GM12878 (cell line): ENCODE measurements around the gene PRCP.

Source experiments
- CBFB ChIP-seq: IDR thresholded peaks from 2 replicates; pipeline ENCODE4 v1.6.1; 2016; ENCODE audit warnings: antibody characterized with exemption, low read depth
- CBX3 ChIP-seq: fragments of 200-600 bp; sonication (generic); IDR thresholded peaks from 2 replicates; pipeline ENCODE4 v1.6.1; 2016; ENCODE audit warnings: low read depth, borderline replicate concordance
- CEBPB ChIP-seq, 2 experiments: fragments of 150-350 bp in 1 of 2; IDR thresholded peaks; 2 replicates each; pipeline ENCODE4 v1.6.1; 2012 to 2014; ENCODE audit warnings: low read depth in 2 of 2, low read length in 2 of 2, borderline replicate concordance in 1 of 2, inconsistent platforms in 1 of 2
- FOXM1 ChIP-seq: IDR thresholded peaks from 2 replicates; pipeline ENCODE4 v1.6.1; 2012; ENCODE audit warnings: low read depth, mild to moderate bottlenecking, inconsistent platforms, low read length, moderate library complexity
- GABPA ChIP-seq: IDR thresholded peaks from 2 replicates; pipeline ENCODE4 v1.6.1; 2014; ENCODE audit warnings: antibody characterized with exemption, low read depth, mild to moderate bottlenecking, inconsistent platforms
- KDM1A ChIP-seq: fragments of 200-600 bp; sonication (generic); IDR thresholded peaks from 2 replicates; pipeline ENCODE4 v1.6.1; 2016; ENCODE audit warnings: borderline replicate concordance
- MLLT1 ChIP-seq: fragments of 450-650 bp; IDR thresholded peaks from 2 replicates; pipeline ENCODE4 v1.6.1; 2016; ENCODE audit warnings: mild to moderate bottlenecking
- POLR2A ChIP-seq: IDR thresholded peaks from 2 replicates; pipeline ENCODE4 v1.6.1; 2011; ENCODE audit warnings: low read depth, mild to moderate bottlenecking, low read length
- POLR2AphosphoS5 ChIP-seq: IDR thresholded peaks from 2 replicates; pipeline ENCODE4 v1.6.1; 2011; ENCODE audit warnings: mild to moderate bottlenecking, low read length, inconsistent platforms
- RAD21 ChIP-seq: IDR thresholded peaks from 2 replicates; pipeline ENCODE4 v1.6.1; 2011; ENCODE audit warnings: mild to moderate bottlenecking, low read depth, low read length, moderate library complexity; ENCODE audit not compliant: insufficient read depth
- SIN3A ChIP-seq: IDR thresholded peaks from 2 replicates; pipeline ENCODE4 v1.6.1; 2012; ENCODE audit warnings: low read depth, low read length, improper control_type of control experiment

GRCh38 chr11:82792822-82793569 is 107.2 kb downstream of the PRCP start:
- TF ChIP-seq MLLT1 (no peak), CBFB (no peak), POLR2AphosphoS5 (no peak), POLR2A (no peak), FOXM1 (no peak), SIN3A (no peak), CBX3 (no peak), GABPA (no peak), CEBPB (IDR thresholded peaks at IDR 0.05; ENCODE audit: borderline replicate concordance in 1 of 2, low read depth in 2 of 2, low read length in 2 of 2) (no peak), RAD21 (no peak), KDM1A (no peak)
